Stimulated activated naive CD8-positive, alpha-beta T cell treated with anti-CD3 and anti-CD28 coated beads, Interleukin-15, amount 100 ng/mL, for 72 hours (primary cell): ENCODE data around the gene MS4A10.
A peak's percentile ranks its signal among the peaks of the same experiment; 100 is the strongest.

Experiments used
- ATAC-seq: fragments of 150-1000 bp; cut with Tn5 transposase; 2 replicates; pipeline ENCODE4 v1.10.0; 2021; ENCODE audit warnings: mild to moderate bottlenecking, moderate library complexity
- DNase-seq, 2 donors: peaks; one replicate each; pipeline ENCODE4 v3.0.0; 2021 to 2022
- H3K27ac Mint-ChIP-seq, 2 donors: one replicate each; pipeline ENCODE4 v1.8.0; 2022; ENCODE audit warnings: mild to moderate bottlenecking in 2 of 2, mixed read lengths in 2 of 2, moderate library complexity in 2 of 2
- H3K27me3 Mint-ChIP-seq: one replicate; pipeline ENCODE4 v1.8.0; 2022; ENCODE audit warnings: mixed read lengths
- H3K4me1 Mint-ChIP-seq: one replicate; pipeline ENCODE4 v1.8.0; 2022; ENCODE audit warnings: mild to moderate bottlenecking, mixed read lengths
- H3K4me3 Mint-ChIP-seq, 2 donors: one replicate each; pipeline ENCODE4 v1.8.0; 2022; ENCODE audit warnings: mild to moderate bottlenecking in 2 of 2, mixed read lengths in 2 of 2, moderate library complexity in 1 of 2
- H3K9me3 Mint-ChIP-seq, 2 donors: one replicate each; pipeline ENCODE4 v1.8.0; 2022; ENCODE audit warnings: mixed read lengths in 2 of 2

MS4A10 gene

DNA sequence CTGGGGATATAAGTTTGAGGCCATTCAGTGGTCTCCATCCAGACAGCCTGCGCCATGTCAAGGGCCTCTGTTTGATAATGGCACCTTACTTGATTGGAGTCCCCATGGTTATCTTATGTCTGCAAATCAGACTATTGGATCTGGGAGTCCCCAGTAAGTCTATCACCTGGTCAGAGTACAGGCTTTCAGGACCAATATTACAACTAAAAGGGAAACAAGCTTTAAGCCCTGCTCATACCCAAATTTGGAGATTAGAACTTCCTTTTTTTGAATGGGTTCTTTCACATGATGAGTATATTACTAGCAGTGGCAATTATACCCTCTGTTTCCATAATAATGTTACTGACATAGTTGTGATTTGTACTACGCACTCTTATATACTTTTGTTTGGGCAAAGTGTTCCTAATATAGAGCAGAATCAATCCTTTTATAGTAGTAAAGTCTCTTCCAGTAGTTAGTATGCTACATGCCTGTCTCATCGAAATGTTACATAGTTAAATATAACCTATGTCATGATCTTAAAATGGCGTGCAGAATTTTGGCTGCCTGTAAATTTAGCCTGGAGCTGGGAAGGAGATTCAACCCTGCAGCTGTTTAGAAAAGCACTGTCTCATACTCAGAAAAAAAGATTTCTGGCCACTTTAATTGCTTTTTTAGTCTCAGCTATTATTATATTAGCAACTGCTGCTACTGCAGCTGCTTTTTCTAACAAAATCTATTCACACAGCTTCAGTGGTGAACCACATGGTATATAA is 23.5 kb upstream of the MS4A10 start:
- Mint-ChIP-seq H3K4me3 (no peak overlapping the region), H3K9me3 (no peaks in the 10 kb centered on the region), H3K27ac (no peak overlapping the region), H3K4me1 (no peaks in the 10 kb centered on the region), H3K27me3 (peaks cover 56% of the 10 kb centered on the region)
- no peak for DNase-seq
- no peak for ATAC-seq

DNA sequence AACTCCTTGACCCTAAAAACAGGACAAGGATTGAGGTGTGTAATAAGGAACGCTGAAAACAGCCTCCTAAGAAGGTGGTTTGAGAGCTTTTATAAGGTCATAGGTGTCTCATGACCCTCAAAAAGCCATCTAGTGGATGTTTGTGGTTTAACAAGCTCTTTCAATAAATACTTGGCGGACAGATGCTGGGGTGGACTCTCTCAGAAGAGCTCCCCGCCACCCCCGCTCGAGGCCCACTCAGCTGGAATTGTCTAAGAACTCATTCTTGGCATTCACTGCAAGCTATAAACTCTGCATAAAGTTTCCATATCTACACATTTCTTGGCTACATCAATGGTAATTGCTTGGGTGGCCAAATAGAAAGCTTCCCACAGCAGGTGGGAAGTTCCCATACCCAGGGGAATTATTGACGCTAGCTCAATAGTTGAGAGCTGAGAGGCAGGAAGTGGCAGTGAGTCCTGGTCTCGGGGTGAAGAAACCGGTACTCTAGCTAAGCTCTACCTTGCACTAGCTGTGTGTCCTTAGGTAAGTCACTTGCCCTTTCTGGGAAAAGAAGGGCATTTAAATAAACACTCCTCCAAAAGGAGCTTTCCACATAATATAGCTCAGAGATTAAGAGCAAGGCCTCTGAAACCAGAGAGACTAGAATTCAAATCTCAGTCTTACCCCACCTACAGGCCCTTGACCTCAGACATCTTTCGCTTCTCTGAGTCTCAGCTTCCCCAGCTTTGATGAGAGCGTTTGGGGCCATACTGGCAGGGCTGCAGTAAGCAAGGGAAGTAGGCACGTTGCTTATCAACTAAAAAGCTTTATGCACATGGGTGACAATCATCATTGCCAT is 22.1 kb upstream of the MS4A10 start:
- Mint-ChIP-seq H3K9me3 (no peaks in the 10 kb centered on the region), H3K4me1 (no peaks in the 10 kb centered on the region), H3K27me3 (peaks cover 51% of the 10 kb centered on the region), H3K4me3 (no peak overlapping the region), H3K27ac (no peak overlapping the region)
- DNase-seq: no peak
- ATAC-seq: no peak

DNA sequence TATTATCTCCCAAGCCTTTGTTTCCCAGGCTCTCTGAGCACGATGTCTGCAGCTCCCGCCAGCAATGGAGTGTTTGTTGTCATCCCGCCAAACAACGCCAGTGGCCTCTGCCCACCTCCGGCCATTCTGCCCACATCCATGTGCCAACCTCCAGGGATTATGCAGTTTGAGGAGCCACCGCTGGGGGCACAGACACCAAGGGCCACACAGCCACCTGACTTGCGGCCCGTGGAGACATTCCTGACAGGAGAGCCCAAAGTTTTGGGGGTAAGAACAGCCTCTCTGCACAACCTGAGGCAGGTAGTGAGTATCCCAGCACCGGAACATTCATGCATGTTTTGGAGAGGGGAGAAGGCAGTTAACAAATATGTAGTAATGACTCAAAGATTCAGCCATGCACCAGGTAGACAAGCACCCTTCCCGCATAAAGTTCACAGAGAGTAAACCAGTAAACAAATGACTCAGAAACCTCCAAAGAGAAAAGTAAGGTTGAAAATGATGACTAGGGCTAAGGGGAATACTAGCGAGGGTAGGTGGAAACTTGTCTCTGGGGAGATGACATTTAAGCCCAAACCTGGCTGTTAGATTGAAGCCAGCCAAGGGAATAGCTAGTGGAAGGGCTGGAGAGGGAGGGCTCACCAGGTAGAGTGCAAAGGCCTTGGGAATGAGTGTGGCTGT is 21.3 kb upstream of the MS4A10 start:
- no peak for ATAC-seq
- H3K4me3 Mint-ChIP-seq: no peak overlapping the region
- H3K9me3 Mint-ChIP-seq: no peaks in the 10 kb centered on the region
- no peaks in the 10 kb centered on the region for H3K4me1 Mint-ChIP-seq
- DNase-seq: no peak
- H3K27ac Mint-ChIP-seq: no peak overlapping the region
- peaks cover 51% of the 10 kb centered on the region for H3K27me3 Mint-ChIP-seq

DNA sequence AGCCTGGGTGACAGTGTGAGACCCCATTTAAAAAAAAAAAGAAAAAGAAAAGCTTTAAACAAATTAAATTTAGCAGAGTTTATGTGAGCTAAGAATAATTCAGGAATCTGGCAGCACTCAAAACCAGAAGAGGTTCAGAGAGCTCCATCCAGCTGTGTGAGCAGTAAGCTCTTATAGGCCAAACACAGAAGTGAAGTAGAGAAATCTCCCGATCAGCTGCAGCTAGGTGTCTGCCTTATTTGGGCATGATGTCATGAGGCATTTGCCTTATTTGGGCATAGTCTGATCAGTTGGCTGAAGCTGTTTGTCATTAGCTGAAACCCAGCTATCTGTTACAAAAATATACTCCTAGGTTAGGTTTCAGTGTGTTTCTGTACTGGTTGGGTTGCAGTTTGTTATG is 20.3 kb upstream of the MS4A10 start:
- Mint-ChIP-seq H3K27me3 (peaks cover 40% of the 10 kb centered on the region), H3K4me3 (no peak overlapping the region), H3K4me1 (no peaks in the 10 kb centered on the region), H3K9me3 (no peaks in the 10 kb centered on the region), H3K27ac (no peak overlapping the region)
- DNase-seq (no peak), ATAC-seq (no peak)

GRCh38 chr11:60765355-60765754 is 19.8 kb upstream of the MS4A10 start:
- Mint-ChIP-seq H3K27ac (no peak overlapping the region), H3K4me1 (no peaks in the 10 kb centered on the region), H3K9me3 (no peaks in the 10 kb centered on the region), H3K27me3 (peaks cover 35% of the 10 kb centered on the region), H3K4me3 (no peak overlapping the region)
- DNase-seq: no peak
- no peak for ATAC-seq

GRCh38 chr11:60766547-60766946 is 18.6 kb upstream of the MS4A10 start:
- H3K9me3 Mint-ChIP-seq: no peaks in the 10 kb centered on the region
- no peaks in the 10 kb centered on the region for H3K4me1 Mint-ChIP-seq
- DNase-seq: no peak
- peaks cover 31% of the 10 kb centered on the region for H3K27me3 Mint-ChIP-seq
- no peak overlapping the region for H3K4me3 Mint-ChIP-seq
- ATAC-seq: no peak
- no peak overlapping the region for H3K27ac Mint-ChIP-seq

DNA sequence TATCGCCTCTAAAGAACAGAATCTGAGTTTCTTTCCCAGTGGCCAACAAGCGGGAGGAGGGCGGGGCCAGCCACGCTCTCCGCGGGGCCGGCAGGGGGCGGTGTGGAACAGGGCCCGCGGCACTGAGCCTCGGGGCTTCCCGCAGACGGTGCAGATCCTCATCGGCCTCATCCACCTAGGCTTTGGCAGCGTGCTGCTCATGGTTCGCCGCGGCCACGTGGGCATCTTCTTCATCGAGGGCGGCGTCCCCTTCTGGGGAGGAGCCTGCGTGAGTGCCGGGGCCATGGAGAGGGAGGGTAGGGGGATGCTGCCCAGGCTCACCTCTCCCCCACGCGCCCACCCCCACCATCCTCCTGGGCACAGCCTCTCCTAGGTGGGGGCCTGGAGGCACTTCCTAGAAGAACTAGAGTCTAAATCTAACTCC is 17.7 kb upstream of the MS4A10 start:
- no peak overlapping the region for H3K27ac Mint-ChIP-seq
- ATAC-seq (peak; percentile 66), DNase-seq (peak; percentile 19 to 34)
- H3K4me1 Mint-ChIP-seq: no peaks in the 10 kb centered on the region
- H3K9me3 Mint-ChIP-seq: no peaks in the 10 kb centered on the region
- peaks cover 31% of the 10 kb centered on the region for H3K27me3 Mint-ChIP-seq
- H3K4me3 Mint-ChIP-seq: no peak overlapping the region

DNA sequence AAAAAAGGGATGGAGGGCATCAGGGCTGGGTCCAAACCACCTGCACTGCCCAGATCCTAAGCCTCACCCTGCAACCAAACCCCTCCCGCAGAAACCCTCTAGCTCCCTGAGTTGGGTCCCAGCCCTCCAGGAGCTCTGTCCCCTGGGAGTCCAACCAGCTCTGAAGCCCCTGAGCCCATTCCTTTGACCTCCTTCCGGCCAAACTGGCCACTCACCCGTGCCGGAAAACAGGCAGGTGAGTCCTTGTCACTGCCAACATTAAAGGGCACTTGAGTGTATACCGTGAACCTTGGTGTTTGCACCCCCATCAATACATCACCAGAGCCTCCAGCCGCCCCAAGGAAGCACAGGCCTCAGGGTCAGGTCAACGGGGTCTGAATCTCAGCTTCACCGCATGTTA is 16.9 kb upstream of the MS4A10 start:
- ATAC-seq: no peak

GRCh38 chr11:60769273-60769672 is 15.9 kb upstream of the MS4A10 start:
- peaks cover under 1% of the 10 kb centered on the region for H3K4me1 Mint-ChIP-seq
- no peak for ATAC-seq
- no peaks in the 10 kb centered on the region for H3K9me3 Mint-ChIP-seq
- peaks cover 25% of the 10 kb centered on the region for H3K27me3 Mint-ChIP-seq
- no peak overlapping the region for H3K4me3 Mint-ChIP-seq
- no peak overlapping the region for H3K27ac Mint-ChIP-seq
- DNase-seq: no peak

More for the DNA sequence above, 16.9 kb upstream of the MS4A10 start:
- H3K27ac Mint-ChIP-seq: no peak overlapping the region
- H3K9me3 Mint-ChIP-seq: no peaks in the 10 kb centered on the region
- no peaks in the 10 kb centered on the region for H3K4me1 Mint-ChIP-seq
- DNase-seq: no peak
- H3K4me3 Mint-ChIP-seq: no peak overlapping the region
- peaks cover 31% of the 10 kb centered on the region for H3K27me3 Mint-ChIP-seq

DNA sequence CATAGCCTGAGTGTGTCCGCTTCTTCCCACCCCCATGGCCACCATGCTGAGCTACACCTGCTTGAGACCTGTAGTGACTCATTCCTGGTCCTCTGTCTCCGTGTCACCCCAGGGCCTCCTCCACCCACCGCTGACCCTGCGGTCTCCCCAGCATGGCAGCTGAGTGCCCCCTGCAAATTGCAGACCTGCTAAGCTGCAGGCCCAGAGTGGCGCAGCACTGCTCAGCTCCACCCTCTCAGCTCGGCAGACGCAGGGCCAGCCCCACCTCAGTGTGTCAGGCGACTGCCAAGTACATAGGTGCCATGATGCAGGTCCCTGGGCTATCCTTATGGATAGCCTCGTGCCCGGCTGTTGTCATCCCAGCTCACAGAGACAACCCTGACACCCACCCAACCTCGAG is 15.3 kb upstream of the MS4A10 start:
- ATAC-seq: no peak
- DNase-seq: no peak
- H3K4me3 Mint-ChIP-seq: no peak overlapping the region
- peaks cover 5% of the 10 kb centered on the region for H3K4me1 Mint-ChIP-seq
- no peak overlapping the region for H3K27ac Mint-ChIP-seq
- H3K9me3 Mint-ChIP-seq: no peaks in the 10 kb centered on the region
- peaks cover 31% of the 10 kb centered on the region for H3K27me3 Mint-ChIP-seq

- Mint-ChIP-seq H3K27me3 (peaks cover 29% of the 10 kb centered on the region), H3K9me3 (no peaks in the 10 kb centered on the region), H3K27ac (no peak overlapping the region), H3K4me3 (no peak overlapping the region), H3K4me1 (peaks cover 14% of the 10 kb centered on the region)
- no peak for DNase-seq
- no peak for ATAC-seq
These were observed 14.0 kb upstream of the MS4A10 start for GRCh38 chr11:60771146-60771545.

DNA sequence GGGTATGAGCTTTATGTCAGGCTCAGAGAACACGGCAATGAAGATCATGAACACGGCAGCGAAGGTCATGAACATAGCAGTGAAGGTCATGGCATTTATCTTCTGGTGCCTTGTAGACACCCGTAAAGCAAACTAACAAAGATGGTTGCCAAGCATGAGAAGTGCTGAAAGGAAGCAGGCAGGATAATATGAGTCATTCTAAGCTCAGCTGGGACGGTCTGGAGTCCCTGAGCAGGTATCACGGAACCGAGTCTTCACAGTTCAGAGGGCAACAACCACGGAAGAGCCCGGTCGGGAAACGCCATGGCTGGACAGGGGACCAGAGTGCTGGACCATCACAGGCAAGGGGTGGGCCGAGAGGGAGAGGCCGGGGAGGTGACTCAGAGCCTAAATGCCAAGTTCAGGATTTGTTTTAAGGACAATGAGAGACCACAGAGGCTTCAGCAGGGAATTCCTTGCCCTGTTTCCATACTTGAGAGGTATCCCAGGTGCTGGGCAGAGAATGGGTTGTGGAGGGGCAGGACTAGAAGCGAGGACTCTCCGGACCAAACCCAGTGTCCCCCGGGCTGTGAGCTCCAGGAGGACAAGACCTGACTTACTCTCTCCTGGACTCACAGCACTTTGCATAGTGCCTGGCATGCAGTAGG is 13.1 kb upstream of the MS4A10 start:
- Mint-ChIP-seq H3K4me1 (peaks cover 14% of the 10 kb centered on the region), H3K27ac (no peak overlapping the region), H3K27me3 (peaks cover 20% of the 10 kb centered on the region), H3K4me3 (no peak overlapping the region), H3K9me3 (no peaks in the 10 kb centered on the region)
- no peak for DNase-seq
- no peak for ATAC-seq

GRCh38 chr11:60772666-60773065 is 12.5 kb upstream of the MS4A10 start:
- no peaks in the 10 kb centered on the region for H3K9me3 Mint-ChIP-seq
- H3K4me3 Mint-ChIP-seq: no peak overlapping the region
- H3K4me1 Mint-ChIP-seq: peaks cover 14% of the 10 kb centered on the region
- DNase-seq (no peak), ATAC-seq (no peak)
- H3K27ac Mint-ChIP-seq: peak overlapping the region in 1 of 2 donors; percentile 43
- H3K27me3 Mint-ChIP-seq: peaks cover 17% of the 10 kb centered on the region

GRCh38 chr11:60774726-60775125 is 10.4 kb upstream of the MS4A10 start:
- Mint-ChIP-seq H3K9me3 (no peaks in the 10 kb centered on the region), H3K27ac (no peak overlapping the region), H3K4me1 (peaks cover 14% of the 10 kb centered on the region), H3K4me3 (no peak overlapping the region), H3K27me3 (peaks cover 9% of the 10 kb centered on the region)
- DNase-seq: no peak
- no peak for ATAC-seq

- ATAC-seq (peak; percentile 90), DNase-seq (peak; percentile 80 to 82)
- no peaks in the 10 kb centered on the region for H3K9me3 Mint-ChIP-seq
- H3K4me3 Mint-ChIP-seq: peak overlapping the region in 1 of 2 donors; percentile 26
- H3K27me3 Mint-ChIP-seq: peaks cover 9% of the 10 kb centered on the region
- peaks cover 14% of the 10 kb centered on the region for H3K4me1 Mint-ChIP-seq
- H3K27ac Mint-ChIP-seq: no peak overlapping the region
These were observed 9.6 kb upstream of the MS4A10 start for GRCh38 chr11:60775420-60775961.
